DND-41 (cell line): ENCODE data around the gene LTF.

Source experiments
- CTCF ChIP-seq: IDR thresholded peaks from 2 replicates; pipeline ENCODE4 v1.5.1; 2012; ENCODE audit warnings: borderline replicate concordance, low read length, moderate library complexity, mild to moderate bottlenecking; ENCODE audit not compliant: poor library complexity, severe bottlenecking; ENCODE audit errors: extremely low read depth
- EZH2 ChIP-seq: IDR thresholded peaks from 3 replicates; pipeline ENCODE4 v1.6.1; 2012; ENCODE audit warnings: borderline replicate concordance, low read depth, mild to moderate bottlenecking, moderate library complexity, low read length, inconsistent platforms; ENCODE audit not compliant: severe bottlenecking

DNA sequence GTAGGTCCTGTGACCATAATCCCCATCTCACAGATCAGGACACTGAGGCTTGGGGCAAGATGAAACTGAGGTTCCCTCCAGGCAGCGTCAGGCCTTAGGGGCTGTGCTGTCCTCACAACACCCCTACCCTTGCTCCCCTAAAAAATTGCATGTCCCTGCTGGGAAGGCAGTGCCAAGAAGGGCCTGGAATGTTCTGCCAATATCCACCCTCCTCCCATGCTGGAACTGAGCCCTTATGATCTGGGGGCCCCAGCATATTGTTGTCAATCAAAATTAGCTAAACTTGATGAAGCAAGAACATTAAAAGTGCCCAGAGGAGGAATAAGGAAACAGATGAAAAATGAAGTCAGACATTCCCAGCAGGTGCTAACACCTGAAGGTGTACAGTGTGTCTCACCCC is 19.7 kb upstream of the LTF start:
- TF ChIP-seq CTCF (no peak), EZH2 (no peak)
